Activated CD4-positive, alpha-beta T cell treated with anti-CD3 and anti-CD28 coated beads for 36 hours (primary cell): ENCODE results near the gene PCOLCE2. TPM values are rescaled to one million over a fixed set of nuclear protein-coding genes. Genes with fewer than 3 reads are reported as not detected.

Source experiments
- total RNA-seq, 2 experiments: library from RNA; stranded (reverse); gene quantifications; one replicate each; pipeline ENCODE4 v1.2.3, GENCODE V29; 2021

Gene PCOLCE2
- total RNA-seq, 2 experiments from 2014 or later: 0.39 to 0.55 TPM

Other genes with a start within 250 kb of the PCOLCE2 start
- gene TRPC1, start 165.0 kb downstream of the PCOLCE2 start, total RNA-seq: 1 to 10 TPM; 4.7 to 6.2 TPM
- gene PAQR9, start 74.6 kb upstream of the PCOLCE2 start, total RNA-seq: not detected
- 100 to 1,000 TPM; 208 to 248 TPM for gene U2SURP, start 112.5 kb upstream of the PCOLCE2 start, total RNA-seq
- gene CHST2, start 230.7 kb upstream of the PCOLCE2 start, total RNA-seq: 1 to 10 TPM; 5.1 to 6.8 TPM